Measurements from ENCODE around the gene HSPBP1. TPM values are rescaled to one million over a fixed set of nuclear protein-coding genes. Genes with fewer than 3 reads are reported as not detected.

HSPBP1 gene
- total RNA-seq, 4 donors from 2014 or later: 33.7 to 49.6 (median 40.5) TPM

- Histone ChIP-seq H3K36me3 (no peaks in the 10 kb centered on the region), H3K4me3 (no peak overlapping the region), H3K27ac (peak overlapping the region in 1 of 4 donors; percentile 50), H3K4me1 (no peaks in the 10 kb centered on the region), H3K9me3 (no peaks in the 10 kb centered on the region), H3K27me3 (peaks cover 0 to 11% of the 10 kb centered on the region in 2 donors)
- 69 to 81% methylated on average over 9 of the region's 9 CpGs for WGBS, 2 donors
- no peak for DNase-seq (ENCODE audit: low spot score in 2 of 2)
- TF ChIP-seq EP300 (IDR thresholded peaks at IDR 0.05): no peak
- no peak for TF ChIP-seq CTCF (IDR thresholded peaks at IDR 0.05)
- TF ChIP-seq POLR2A (IDR thresholded peaks at IDR 0.05): no peak
Observed at GRCh38 chr19:55321466-55322137, 41.7 kb upstream of the HSPBP1 start.

DNA sequence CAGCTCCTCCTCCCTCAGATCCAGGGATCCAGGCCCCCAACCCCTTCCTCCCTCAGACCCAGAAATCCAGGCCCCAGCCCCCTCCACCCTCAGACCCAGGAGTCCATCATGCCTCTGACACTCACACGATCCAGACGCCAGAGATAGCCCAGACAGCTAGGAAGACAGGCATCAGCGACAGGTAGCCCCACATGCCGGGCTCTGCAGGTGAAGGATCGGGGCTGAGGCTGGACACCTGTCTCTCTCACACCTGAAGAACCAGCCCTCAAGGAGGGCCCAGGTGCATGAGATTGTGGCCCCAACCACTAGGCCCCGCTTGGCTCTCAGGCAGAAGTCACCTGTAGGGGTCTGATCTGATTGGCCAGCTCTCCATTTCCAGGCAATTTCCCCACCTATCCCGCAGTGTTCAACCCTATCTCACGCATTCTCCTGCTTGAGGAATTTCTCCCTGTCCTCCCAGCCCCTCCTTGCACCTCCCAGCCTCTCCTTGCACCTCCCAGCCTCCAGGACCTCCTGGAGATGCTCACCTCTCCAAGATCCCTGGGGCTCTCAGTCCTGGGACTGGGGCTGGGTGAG lies 41.0 kb upstream of the HSPBP1 start:
- 92 to 96% methylated on average over 8 of the region's 8 CpGs for WGBS, 2 donors
- H3K27me3 ChIP-seq: peaks cover 0 to 11% of the 10 kb centered on the region in 2 donors
- no peaks in the 10 kb centered on the region for H3K36me3 ChIP-seq
- no peaks in the 10 kb centered on the region for H3K4me1 ChIP-seq
- H3K27ac ChIP-seq: no peak overlapping the region
- no peak for TF ChIP-seq EP300 (IDR thresholded peaks at IDR 0.05)
- no peak for TF ChIP-seq POLR2A (IDR thresholded peaks at IDR 0.05)
- no peak for TF ChIP-seq CTCF (IDR thresholded peaks at IDR 0.05)
- no peak for DNase-seq (ENCODE audit: low spot score in 2 of 2)
- no peak overlapping the region for H3K4me3 ChIP-seq
- no peaks in the 10 kb centered on the region for H3K9me3 ChIP-seq

DNA sequence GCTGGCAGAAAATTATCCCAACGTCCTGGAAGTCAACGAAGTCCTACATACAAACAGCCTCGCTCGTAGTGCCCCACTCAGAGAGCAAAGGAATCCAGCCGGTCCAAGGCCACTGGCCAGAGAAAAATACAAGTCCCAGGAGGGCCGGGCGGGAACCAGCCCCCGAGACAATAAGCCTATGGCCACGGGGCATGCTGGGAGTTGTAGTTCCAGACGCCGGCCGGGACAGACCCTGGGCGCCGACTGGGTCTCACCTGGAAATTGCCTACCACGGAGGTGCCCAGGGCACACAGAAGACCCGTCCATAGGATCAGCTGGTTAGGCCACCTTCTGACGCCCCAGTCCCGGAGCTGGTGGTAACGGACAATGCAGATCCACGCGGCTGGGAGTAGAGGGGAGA lies 39.9 kb upstream of the HSPBP1 start:
- Histone ChIP-seq H3K4me1 (no peaks in the 10 kb centered on the region), H3K27me3 (peaks cover 0 to 11% of the 10 kb centered on the region in 2 donors), H3K4me3 (no peak overlapping the region), H3K36me3 (no peaks in the 10 kb centered on the region), H3K27ac (no peak overlapping the region), H3K9me3 (no peaks in the 10 kb centered on the region)
- no peak for DNase-seq (ENCODE audit: low spot score in 2 of 2)
- 6 to 21% methylated on average over 20 to 21 of the region's 21 CpGs for WGBS, 2 donors
- TF ChIP-seq POLR2A (IDR thresholded peaks at IDR 0.05): no peak
- TF ChIP-seq CTCF (IDR thresholded peaks at IDR 0.05): no peak
- no peak for TF ChIP-seq EP300 (IDR thresholded peaks at IDR 0.05)

- H3K27ac ChIP-seq: no peak overlapping the region
- no peak for DNase-seq (ENCODE audit: low spot score in 2 of 2)
- peaks cover 0 to 11% of the 10 kb centered on the region in 2 donors for H3K27me3 ChIP-seq
- peaks cover 0 to 10% (median 0%) of the 10 kb centered on the region in 3 donors for H3K36me3 ChIP-seq
- H3K9me3 ChIP-seq: no peaks in the 10 kb centered on the region
- no peak overlapping the region for H3K4me3 ChIP-seq
- WGBS, 2 donors: 74 to 81% methylated on average over 7 to 8 of the region's 8 CpGs
- no peaks in the 10 kb centered on the region for H3K4me1 ChIP-seq
- no peak for TF ChIP-seq POLR2A (IDR thresholded peaks at IDR 0.05)
- TF ChIP-seq EP300 (IDR thresholded peaks at IDR 0.05): no peak
- TF ChIP-seq CTCF (IDR thresholded peaks at IDR 0.05): no peak
Observed at GRCh38 chr19:55316646-55317045, 36.7 kb upstream of the HSPBP1 start.

GRCh38 chr19:55315956-55316525 lies 36.1 kb upstream of the HSPBP1 start:
- H3K36me3 ChIP-seq: peaks cover 0 to 15% (median 0%) of the 10 kb centered on the region in 3 donors
- TF ChIP-seq EP300 (IDR thresholded peaks at IDR 0.05): no peak
- 80 to 89% methylated on average over 11 to 13 of the region's 13 CpGs for WGBS, 2 donors
- H3K9me3 ChIP-seq: no peaks in the 10 kb centered on the region
- DNase-seq (ENCODE audit: low spot score in 2 of 2): no peak
- H3K4me3 ChIP-seq: no peak overlapping the region
- H3K27me3 ChIP-seq: peaks cover 0 to 11% of the 10 kb centered on the region in 2 donors
- no peak overlapping the region for H3K27ac ChIP-seq
- no peaks in the 10 kb centered on the region for H3K4me1 ChIP-seq
